IMR-90 (cell line): Measurements from ENCODE around the gene CCDC38. TPM values are rescaled to one million over a fixed set of nuclear protein-coding genes. Genes with fewer than 3 reads are reported as not detected.

Experiments
- ATAC-seq: fragments of 200-7000 bp; cut with Tn5 transposase; 2 replicates; pipeline ENCODE4 v1.9.1; 2020; ENCODE audit warnings: low read depth, mild to moderate bottlenecking, moderate library complexity
- BruUV-seq: library from RNA; stranded (reverse); fragments of 400-500 nt; replicated peaks from 2 replicates; lab custom pipeline; 2021; lab: Mats Ljungman, UMichigan
- CTCF ChIA-PET: fragments of 300-600 bp; formaldehyde crosslinking; extraction: SDS; loops from one replicate; lab custom pipeline; 2021; ENCODE audit warnings: antibody characterized with exemption; lab: Yijun Ruan, JAX
- POLR2A ChIA-PET: fragments of 300-600 bp; sonication (Branson Sonifier 250); formaldehyde crosslinking; loops from one replicate; lab custom pipeline; 2022; ENCODE audit warnings: antibody characterized with exemption; ENCODE audit not compliant: unreplicated experiment; lab: Charles Lee
- DNase-seq: peaks from one replicate; pipeline ENCODE4 v3.0.0; 2013
- H2AFZ ChIP-seq: replicated peaks from 2 replicates; pipeline ENCODE3; 2013; ENCODE audit warnings: low read length, mild to moderate bottlenecking; ENCODE audit not compliant: poor library complexity
- H2AK5ac ChIP-seq: 2 replicates; pipeline ENCODE4 v1.6.1; 2013; ENCODE audit warnings: low read depth, low read length, inconsistent platforms
- H2AK9ac ChIP-seq: replicated peaks from 2 replicates; pipeline ENCODE3; 2013; ENCODE audit warnings: mild to moderate bottlenecking, low read depth, low read length, moderate library complexity; ENCODE audit not compliant: poor library complexity
- H2BK120ac ChIP-seq: 2 replicates; pipeline ENCODE4 v1.6.1; 2013; ENCODE audit warnings: low read depth, low read length, inconsistent platforms
- H2BK15ac ChIP-seq: 3 replicates; pipeline ENCODE4 v1.6.1; 2013; ENCODE audit warnings: low read depth, low read length, inconsistent platforms
- H2BK20ac ChIP-seq: 2 replicates; pipeline ENCODE4 v1.6.1; 2013; ENCODE audit warnings: low read depth, mild to moderate bottlenecking, inconsistent platforms, low read length, moderate library complexity
- H2BK5ac ChIP-seq: 2 replicates; pipeline ENCODE4 v1.6.1; 2013; ENCODE audit warnings: mild to moderate bottlenecking, low read depth, low read length, inconsistent platforms; ENCODE audit not compliant: poor library complexity, severe bottlenecking
- H3K14ac ChIP-seq: replicated peaks from 2 replicates; pipeline ENCODE4 v1.6.1; 2013; ENCODE audit warnings: low read depth, low read length, inconsistent platforms
- H3K18ac ChIP-seq: 2 replicates; pipeline ENCODE4 v1.6.1; 2013; ENCODE audit warnings: low read depth, low read length, control low read depth
- H3K23ac ChIP-seq: 2 replicates; pipeline ENCODE4 v1.6.1; 2013; ENCODE audit warnings: low read depth, low read length, inconsistent platforms
- H3K27ac ChIP-seq: 2 replicates; pipeline ENCODE4 v1.5.1; 2013; ENCODE audit warnings: mild to moderate bottlenecking, control low read depth, low read length; ENCODE audit not compliant: insufficient read depth
- H3K27me3 ChIP-seq: 2 replicates; pipeline ENCODE4 v1.6.1; 2013; ENCODE audit warnings: low read length; ENCODE audit not compliant: control insufficient read depth, insufficient read depth
- H3K36me3 ChIP-seq: 2 replicates; pipeline ENCODE4 v1.6.1; 2013; ENCODE audit warnings: low read length, mixed read lengths; ENCODE audit not compliant: control insufficient read depth, insufficient read depth
- H3K4ac ChIP-seq: 2 replicates; pipeline ENCODE4 v1.6.1; 2013; ENCODE audit warnings: low read depth, low read length, inconsistent platforms
- H3K4me1 ChIP-seq: 2 replicates; pipeline ENCODE4 v1.6.1; 2013; ENCODE audit warnings: low read length, mixed read lengths; ENCODE audit not compliant: control insufficient read depth, insufficient read depth
- H3K4me2 ChIP-seq: 2 replicates; pipeline ENCODE4 v1.6.1; 2013; ENCODE audit warnings: low read depth, mild to moderate bottlenecking, control low read depth, low read length, moderate library complexity
- H3K4me3 ChIP-seq: 2 replicates; pipeline ENCODE4 v1.5.1; 2013; ENCODE audit warnings: low read depth, mild to moderate bottlenecking, control low read depth, low read length, moderate library complexity; ENCODE audit not compliant: insufficient read depth
- H3K56ac ChIP-seq: 2 replicates; pipeline ENCODE4 v1.6.1; 2013; ENCODE audit warnings: low read length, inconsistent platforms; ENCODE audit not compliant: insufficient read depth; ENCODE audit errors: extremely low read depth
- H3K79me1 ChIP-seq, 2 experiments: 2 replicates each; pipeline ENCODE4 v1.6.1; 2013; ENCODE audit warnings: low read length in 2 of 2, inconsistent platforms in 1 of 2, low read depth in 1 of 2
- H3K9ac ChIP-seq: 2 replicates; pipeline ENCODE4 v1.6.1; 2013; ENCODE audit warnings: low read depth, low read length, control low read depth
- H3K9me1 ChIP-seq: 2 replicates; pipeline ENCODE4 v1.6.1; 2013; ENCODE audit warnings: low read length, inconsistent platforms; ENCODE audit not compliant: insufficient read depth
- H3K9me3 ChIP-seq: 2 replicates; pipeline ENCODE4 v1.6.1; 2013; ENCODE audit warnings: low read length; ENCODE audit not compliant: control insufficient read depth, insufficient read depth
- H4K20me1 ChIP-seq: 2 replicates; pipeline ENCODE4 v1.6.1; 2013; ENCODE audit warnings: low read length, inconsistent platforms; ENCODE audit not compliant: insufficient read depth
- H4K5ac ChIP-seq: 2 replicates; pipeline ENCODE4 v1.6.1; 2013; ENCODE audit warnings: mild to moderate bottlenecking, low read depth, low read length, control low read depth
- H4K8ac ChIP-seq, 2 experiments: 2 replicates each; pipeline ENCODE4 v1.6.1; 2013; ENCODE audit warnings: low read depth in 2 of 2, low read length in 2 of 2, control low read depth in 1 of 2, inconsistent platforms in 1 of 2
- H4K91ac ChIP-seq: 2 replicates; pipeline ENCODE4 v1.6.1; 2013; ENCODE audit warnings: low read depth, low read length, inconsistent platforms; ENCODE audit not compliant: insufficient read depth
- FOS ChIP-seq: fragments of 150-350 bp; IDR thresholded peaks from 2 replicates; pipeline ENCODE4 v1.6.1; 2016; ENCODE audit warnings: low read depth, low read length
- MAFK ChIP-seq: IDR thresholded peaks from 2 replicates; pipeline ENCODE4 v1.6.1; 2012; ENCODE audit warnings: low read depth, low read length, improper control_type of control experiment
- RFX5 ChIP-seq: IDR thresholded peaks from 2 replicates; pipeline ENCODE4 v1.8.0; 2012; ENCODE audit warnings: low read depth, mild to moderate bottlenecking, low read length, moderate library complexity
- USF2 ChIP-seq: fragments of 150-350 bp; IDR thresholded peaks from 2 replicates; pipeline ENCODE4 v1.6.1; 2017; ENCODE audit warnings: mild to moderate bottlenecking, antibody characterized with exemption, low read length, low read depth
- WGBS, 2 experiments: methylation state at CpG; one replicate each; pipeline versions ENCODE4 v1.1.5 to v1.1.7; 2013; ENCODE audit warnings: missing lambda C conversion rate in 2 of 2; ENCODE audit not compliant: insufficient read length in 1 of 2; ENCODE audit errors: extremely low coverage in 2 of 2; 5-methylcytosine and 5-hydroxymethylcytosine counted together
- dilution Hi-C: fragments of 300-500 bp; cut with HindIII; formaldehyde crosslinking; loops from one replicate; pipeline ENCODE4 v1.14.3; 2018; ENCODE audit warnings: low sequenced_read_pairs; ENCODE audit not compliant: unreplicated experiment
- in situ Hi-C: fragments of 300-500 bp; cut with MboI; formaldehyde crosslinking; loops from 3 replicates; pipeline ENCODE4 v1.14.3; 2019; ENCODE audit warnings: low sequenced_read_pairs, inconsistent platforms, mixed read lengths
- intact Hi-C: fragments of 100-400 bp; cut with micrococcal nuclease; formaldehyde crosslinking; loops from 2 replicates; pipeline ENCODE4 v1.10.0; 2022
- polyA plus RNA-seq, 3 experiments: library from polyadenylated mRNA; depleted of rRNA; stranded (reverse); fragments of >200 nt; gene quantifications; 2 replicates each; pipeline ENCODE4 v1.2.3, GENCODE V29; 2012; ENCODE audit warnings: low replicate concordance in 1 of 3
- total RNA-seq: library from RNA; depleted of rRNA; stranded (reverse); fragments of >200 nt; gene quantifications from 2 replicates; pipeline ENCODE4 v1.2.3, GENCODE V29; 2012

Gene CCDC38
- total and polyA plus RNA-seq, 2 of the 4 experiments (the other 2 are of a cell fraction), result not detected

- Histone ChIP-seq H4K8ac (no peak overlapping the region), H2BK15ac (no peak overlapping the region), H3K4me1 (peaks cover 2% of the 10 kb centered on the region; the same call in 1 of the 2 replicates), H4K5ac (no peak overlapping the region), H3K4me2 (no peak overlapping the region), H3K27me3 (peaks cover 7% of the 10 kb centered on the region), H2BK5ac (no peak overlapping the region), H2AFZ (no peak overlapping the region), H3K27ac (no peak overlapping the region), H3K4ac (no peak overlapping the region), H3K36me3 (no peaks in the 10 kb centered on the region), H2BK20ac (no peak overlapping the region), H3K79me1 (no peaks in the 10 kb centered on the region), H3K9me3 (no peaks in the 10 kb centered on the region), H3K14ac (no peak overlapping the region), H3K18ac (no peak overlapping the region), H3K23ac (no peak overlapping the region), H2AK9ac (no peak overlapping the region), H4K91ac (no peak overlapping the region), H3K56ac (no peak overlapping the region), H2BK120ac (no peak overlapping the region), H2AK5ac (no peak overlapping the region), H3K9me1 (no peaks in the 10 kb centered on the region), H4K20me1 (no peaks in the 10 kb centered on the region), H3K9ac (no peak overlapping the region), H3K4me3 (no peak overlapping the region)
- TF ChIP-seq MAFK, result no peak
- no peak for TF ChIP-seq USF2
- no peak for TF ChIP-seq FOS
- TF ChIP-seq RFX5, result no peak
- intact Hi-C loops (no loop called here), dilution Hi-C loops (no loop called here), in situ Hi-C loops (no loop called here)
- WGBS, 2 experiments, result no CpG with 5 or more reads among the region's 6 CpGs
- no TSS peak for BruUV-seq
- CTCF ChIA-PET, result no interaction called here
- DNase-seq (no peak), ATAC-seq (no peak)
- POLR2A ChIA-PET, result no interaction called here
Measured at GRCh38 chr12:95940514-95940913, 1.9 kb downstream of the CCDC38 start.
